B cell (primary cell): ENCODE measurements around the gene SYN1. TPM values are rescaled to one million over a fixed set of nuclear protein-coding genes. Genes with fewer than 3 reads are reported as not detected.
A peak's percentile ranks its signal among the peaks of the same experiment; 100 is the strongest.

Source experiments
- ATAC-seq: fragments of 200-7000 bp; cut with Tn5 transposase; one replicate; pipeline ENCODE4 v1.10.0; 2021; ENCODE audit warnings: low read depth, mild to moderate bottlenecking, moderate number of reproducible peaks, moderate library complexity
- CTCF ChIA-PET: fragments of 350-600 bp; sonication (Branson Sonifier 250); formaldehyde crosslinking; loops from one replicate; lab custom pipeline; 2021; ENCODE audit warnings: antibody characterized with exemption, inconsistent platforms; lab: Charles Lee
- POLR2A ChIA-PET: fragments of 350-600 bp; sonication (Branson Sonifier 250); formaldehyde crosslinking; loops from one replicate; lab custom pipeline; 2021; ENCODE audit warnings: antibody characterized with exemption; lab: Charles Lee
- DNase-seq: peaks from one replicate; pipeline ENCODE4 v3.0.0; 2013
- H2AFZ ChIP-seq: 2 replicates; pipeline ENCODE4 v1.6.1; 2012; ENCODE audit warnings: mild to moderate bottlenecking, low read depth, low read length; ENCODE audit not compliant: insufficient read depth, poor library complexity, severe bottlenecking
- H3K27ac ChIP-seq, 2 donors: 1 replicate in 1 of 2; 2 replicates in 1 of 2; pipeline ENCODE4 v1.5.1; 2012 to 2013; ENCODE audit warnings: low read length in 2 of 2, mild to moderate bottlenecking in 2 of 2, moderate library complexity in 1 of 2
- H3K27me3 ChIP-seq, 4 experiments: fragments of 200-600 bp in 1 of 4; sonication (generic) in 1 of 4; replicated peaks in 1 of 4; 1 replicate in 2 of 4; 2 replicates in 2 of 4; pipeline versions ENCODE4 v1.6.1 to v1.7.0; 2013 to 2016; ENCODE audit warnings: low read length in 3 of 4, mild to moderate bottlenecking in 2 of 4, mixed read lengths in 1 of 4, moderate library complexity in 1 of 4; ENCODE audit not compliant: insufficient read depth in 4 of 4, control insufficient read depth in 3 of 4; ENCODE audit errors: control extremely low read depth in 1 of 4
- H3K36me3 ChIP-seq, 2 experiments: replicated peaks in 1 of 2; 1 replicate in 1 of 2; 2 replicates in 1 of 2; pipeline versions ENCODE4 v1.6.1 to v1.7.1; 2013; ENCODE audit warnings: low read length in 1 of 2; ENCODE audit not compliant: insufficient read depth in 2 of 2, control insufficient read depth in 1 of 2; ENCODE audit errors: control extremely low read depth in 1 of 2, extremely low read depth in 1 of 2
- H3K4me1 ChIP-seq, 2 donors: fragments of 200-600 bp in 1 of 2; sonication (generic) in 1 of 2; 1 replicate in 1 of 2; 2 replicates in 1 of 2; pipeline versions ENCODE4 v1.5.1 to v1.6.1; 2013 to 2017; ENCODE audit warnings: low read length in 2 of 2; ENCODE audit not compliant: control insufficient read depth in 2 of 2, insufficient read depth in 2 of 2
- H3K4me2 ChIP-seq: replicated peaks from 2 replicates; pipeline ENCODE3; 2012; ENCODE audit warnings: mild to moderate bottlenecking, low read depth, low read length; ENCODE audit not compliant: poor library complexity, severe bottlenecking
- H3K4me3 ChIP-seq, 5 experiments: fragments of 200-600 bp in 1 of 5; sonication (generic) in 1 of 5; 1 replicate in 3 of 5; 2 replicates in 2 of 5; pipeline versions ENCODE4 v1.5.1 to v1.7.0; 2011 to 2016; ENCODE audit warnings: low read length in 4 of 5, mild to moderate bottlenecking in 4 of 5, low read depth in 2 of 5, control low read depth in 1 of 5, moderate library complexity in 1 of 5; ENCODE audit not compliant: insufficient read depth in 1 of 5; ENCODE audit errors: control extremely low read depth in 1 of 5, extremely low read depth in 1 of 5
- H3K79me2 ChIP-seq: fragments of 200-600 bp; sonication (generic); one replicate; pipeline ENCODE4 v1.6.0; 2016; ENCODE audit warnings: low read length; ENCODE audit not compliant: control insufficient read depth, insufficient read depth
- H3K9ac ChIP-seq: fragments of 200-600 bp; sonication (generic); 2 replicates; pipeline ENCODE4 v1.6.1; 2017; ENCODE audit warnings: mild to moderate bottlenecking, low read length, moderate library complexity
- H3K9me3 ChIP-seq, 3 donors: one replicate each; pipeline versions ENCODE4 v1.6.1 to v1.7.1; 2013; ENCODE audit warnings: low read length in 2 of 3; ENCODE audit not compliant: control insufficient read depth in 2 of 3, insufficient read depth in 1 of 3; ENCODE audit errors: control extremely low read depth in 1 of 3
- H4K20me1 ChIP-seq: 2 replicates; pipeline ENCODE4 v1.6.0; 2012; ENCODE audit warnings: mild to moderate bottlenecking, low read length; ENCODE audit not compliant: insufficient read depth, control insufficient read depth, poor library complexity, severe bottlenecking
- H3K27ac Mint-ChIP-seq: one replicate; pipeline ENCODE4 v1.8.0; 2021; ENCODE audit warnings: mixed read lengths
- H3K27me3 Mint-ChIP-seq: one replicate; pipeline ENCODE4 v1.8.0; 2021; ENCODE audit warnings: mixed read lengths
- H3K4me1 Mint-ChIP-seq: one replicate; pipeline ENCODE4 v1.8.0; 2021; ENCODE audit warnings: mixed read lengths
- H3K4me3 Mint-ChIP-seq: one replicate; pipeline ENCODE4 v1.8.0; 2021; ENCODE audit warnings: mixed read lengths
- H3K9me3 Mint-ChIP-seq: one replicate; pipeline ENCODE4 v1.8.0; 2022; ENCODE audit warnings: mixed read lengths; ENCODE audit not compliant: insufficient read depth
- CTCF ChIP-seq: fragments of 200-600 bp; IDR thresholded peaks from one replicate; pipeline ENCODE4 v1.8.0; 2022; ENCODE audit warnings: antibody characterized with exemption, mild to moderate bottlenecking
- EZH2 ChIP-seq: IDR thresholded peaks from 2 replicates; pipeline ENCODE4 v1.6.1; 2012; ENCODE audit warnings: borderline replicate concordance, low read depth, mild to moderate bottlenecking, moderate library complexity, low read length; ENCODE audit not compliant: insufficient read depth, poor library complexity, severe bottlenecking
- WGBS: methylation state at CpG from one replicate; pipeline ENCODE4 v1.1.5; 2013; ENCODE audit warnings: missing lambda C conversion rate; ENCODE audit not compliant: insufficient coverage; 5-methylcytosine and 5-hydroxymethylcytosine counted together
- intact Hi-C: fragments of 100-400 bp; cut with micrococcal nuclease; formaldehyde crosslinking; loops from one replicate; pipeline ENCODE4 v1.10.0; 2022
- polyA plus RNA-seq: library from polyadenylated mRNA; depleted of rRNA; stranded (reverse); fragments of >200 nt; gene quantifications from 2 replicates; pipeline ENCODE4 v1.2.3, GENCODE V29; 2012
- total RNA-seq, 2 donors: library from RNA; stranded (reverse); fragments of 120-200 nt in 1 of 2; gene quantifications; 1 replicate in 1 of 2; 2 replicates in 1 of 2; pipeline versions ENCODE4 v1.2.3 to v1.2.4, GENCODE V29; 2013 to 2022

The SYN1 gene
- total and polyA plus RNA-seq, 2 donors (not counting 1 experiment from before 2014, with no cell fraction given) = not detected

- no peak overlapping the region for H3K4me3 ChIP-seq
- H3K36me3 ChIP-seq = peaks cover 0 to 44% of the 10 kb centered on the region in 2 experiments
- no peak overlapping the region for H3K27ac ChIP-seq
- Mint-ChIP-seq H3K27me3 (peaks cover 5% of the 10 kb centered on the region), H3K4me1 (peaks cover 12% of the 10 kb centered on the region), H3K4me3 (no peak overlapping the region), H3K27ac (no peak overlapping the region), H3K9me3 (no peaks in the 10 kb centered on the region)
- DNase-seq (no peak), ATAC-seq (no peak)
- no peaks in the 10 kb centered on the region for H3K79me2 ChIP-seq
- peaks cover 26% of the 10 kb centered on the region for H4K20me1 ChIP-seq
- POLR2A ChIA-PET = no interaction called here
- no peak overlapping the region for H2AFZ ChIP-seq
- no peaks in the 10 kb centered on the region for H3K9me3 ChIP-seq
- H3K9ac ChIP-seq = no peak overlapping the region
- intact Hi-C loops = no loop called here
- CTCF ChIA-PET = no interaction called here
- peaks cover 0 to 7% (median 0%) of the 10 kb centered on the region in 4 experiments for H3K27me3 ChIP-seq
- no peak overlapping the region for H3K4me2 ChIP-seq
- TF ChIP-seq CTCF (no peak), EZH2 (no peak)
- 100% methylated on average over 2 of the region's 8 CpGs for WGBS
- H3K4me1 ChIP-seq = peaks cover 8 to 10% of the 10 kb centered on the region in 2 donors
These were observed 48.9 kb downstream of the SYN1 start for GRCh38 chrX:47570794-47571193.

GRCh38 chrX:47568656-47569295, 50.9 kb downstream of the SYN1 start:
- H3K4me3 ChIP-seq = no peak overlapping the region
- peaks cover 19% of the 10 kb centered on the region for H3K4me1 Mint-ChIP-seq
- peaks cover 42% of the 10 kb centered on the region for H4K20me1 ChIP-seq
- H3K4me2 ChIP-seq = no peak overlapping the region
- H3K27ac ChIP-seq = no peak overlapping the region
- CTCF ChIA-PET = no interaction called here
- H3K27me3 Mint-ChIP-seq = peaks cover 5% of the 10 kb centered on the region
- H2AFZ ChIP-seq = no peak overlapping the region
- H3K9me3 Mint-ChIP-seq = no peaks in the 10 kb centered on the region
- peak; percentile 53 for DNase-seq
- peaks cover 8 to 14% of the 10 kb centered on the region in 2 donors for H3K4me1 ChIP-seq
- H3K27ac Mint-ChIP-seq = no peak overlapping the region
- WGBS = no CpG with 5 or more reads among the region's 13 CpGs
- H3K9me3 ChIP-seq = no peaks in the 10 kb centered on the region
- TF ChIP-seq CTCF = peak; percentile 50
- TF ChIP-seq EZH2 = no peak
- POLR2A ChIA-PET = no interaction called here
- no peaks in the 10 kb centered on the region for H3K79me2 ChIP-seq
- peaks cover 0 to 7% (median 0%) of the 10 kb centered on the region in 4 experiments for H3K27me3 ChIP-seq
- ATAC-seq = peak; percentile 62
- H3K9ac ChIP-seq = no peak overlapping the region
- intact Hi-C loops = no loop called here
- no peak overlapping the region for H3K4me3 Mint-ChIP-seq
- H3K36me3 ChIP-seq = peaks cover 0 to 59% of the 10 kb centered on the region in 2 experiments
